Retinal pigment epithelial cell (primary cell): ENCODE data around the gene HPSE.

Experiments
- DNase-seq: peaks from one replicate; pipeline ENCODE4 v3.0.0-alpha.2; 2010; ENCODE audit warnings: low read depth
- H3K4me3 ChIP-seq: 2 replicates; pipeline ENCODE4 v1.5.1; 2011; ENCODE audit warnings: mild to moderate bottlenecking, low read length, control low read depth, moderate library complexity
- CTCF ChIP-seq: conservative IDR thresholded peaks from 2 replicates; pipeline ENCODE4 v1.5.1; 2011; ENCODE audit warnings: low read depth, low read length, control low read depth, inconsistent platforms

Gene HPSE

GRCh38 chr4:83247415-83248357 lies 87.0 kb downstream of the HPSE start:
- H3K4me3 ChIP-seq, result no peak overlapping the region
- no peak for DNase-seq
- no peak for TF ChIP-seq CTCF
